Karpas-422 (cell line): ENCODE data around the gene SLC9C1. TPM values are rescaled to one million over a fixed set of nuclear protein-coding genes. Genes with fewer than 3 reads are reported as not detected.

ENCODE experiments used
- DNase-seq: peaks from one replicate; pipeline ENCODE4 v3.0.0-alpha.2; 2015
- H2AFZ ChIP-seq: fragments of 200-600 bp; sonication (generic); 2 replicates; pipeline ENCODE4 v1.6.1; 2014; ENCODE audit warnings: antibody characterized with exemption, low read length, mixed read lengths
- H3K27ac ChIP-seq: fragments of 200-600 bp; sonication (generic); 2 replicates; pipeline ENCODE4 v1.5.1; 2014; ENCODE audit warnings: mild to moderate bottlenecking, low read length, moderate library complexity
- H3K27me3 ChIP-seq: fragments of 200-600 bp; sonication (generic); 2 replicates; pipeline ENCODE4 v1.6.1; 2014; ENCODE audit warnings: low read length, mixed read lengths
- H3K36me3 ChIP-seq: fragments of 200-600 bp; sonication (generic); 2 replicates; pipeline ENCODE4 v1.6.1; 2014; ENCODE audit warnings: low read length, mixed read lengths; ENCODE audit not compliant: insufficient read depth
- H3K4me1 ChIP-seq: fragments of 200-600 bp; sonication (generic); 2 replicates; pipeline ENCODE4 v1.6.1; 2014; ENCODE audit warnings: mild to moderate bottlenecking, low read length, mixed read lengths
- H3K4me2 ChIP-seq: fragments of 200-600 bp; sonication (generic); 2 replicates; pipeline ENCODE4 v1.6.1; 2014; ENCODE audit warnings: low read length, low read depth, mild to moderate bottlenecking; ENCODE audit not compliant: poor library complexity, severe bottlenecking
- H3K4me3 ChIP-seq: fragments of 200-600 bp; sonication (generic); 2 replicates; pipeline ENCODE4 v1.5.1; 2014; ENCODE audit warnings: mild to moderate bottlenecking, antibody characterized with exemption, low read length, mixed read lengths
- H3K79me2 ChIP-seq: fragments of 200-600 bp; sonication (generic); 2 replicates; pipeline ENCODE4 v1.6.1; 2014; ENCODE audit warnings: mild to moderate bottlenecking, low read length, mixed read lengths
- H3K9ac ChIP-seq: fragments of 200-600 bp; sonication (generic); 2 replicates; pipeline ENCODE4 v1.6.0; 2014; ENCODE audit warnings: low read length
- H3K9me2 ChIP-seq: fragments of 200-600 bp; sonication (generic), shearing (Covaris generic); replicated peaks from 2 replicates; pipeline ENCODE4 v1.6.0; 2014; ENCODE audit warnings: mild to moderate bottlenecking, low read length, moderate library complexity; ENCODE audit not compliant: insufficient read depth
- H3K9me3 ChIP-seq: fragments of 300-700, 200-600 bp; sonication (generic); 2 replicates; pipeline ENCODE4 v1.6.1; 2014; ENCODE audit warnings: low read length, mixed read lengths
- H4K20me1 ChIP-seq: fragments of 200-600 bp; sonication (generic); 2 replicates; pipeline ENCODE4 v1.6.1; 2014; ENCODE audit warnings: mild to moderate bottlenecking, antibody characterized with exemption, low read length, low read depth; ENCODE audit not compliant: insufficient read depth
- total RNA-seq: library from RNA; depleted of rRNA; stranded (reverse); fragments of >200 nt; shearing (Covaris generic); gene quantifications from 2 replicates; pipeline ENCODE4 v1.2.3, GENCODE V29; 2014; ENCODE audit warnings: low replicate concordance

SLC9C1 gene
- total RNA-seq, 1 experiment from 2014 or later: 1.1 TPM

- Histone ChIP-seq H3K4me3 (no peak overlapping the region), H4K20me1 (no peaks in the 10 kb centered on the region), H3K36me3 (no peaks in the 10 kb centered on the region), H2AFZ (no peak overlapping the region), H3K9ac (no peak overlapping the region), H3K4me1 (no peaks in the 10 kb centered on the region), H3K79me2 (no peaks in the 10 kb centered on the region), H3K9me2 (no peaks in the 10 kb centered on the region), H3K4me2 (no peak overlapping the region), H3K27me3 (no peaks in the 10 kb centered on the region), H3K27ac (no peak overlapping the region), H3K9me3 (no peaks in the 10 kb centered on the region)
- no peak for DNase-seq
Measured at GRCh38 chr3:112315791-112316190, 21.8 kb upstream of the SLC9C1 start.

GRCh38 chr3:112314649-112315048, 20.6 kb upstream of the SLC9C1 start:
- Histone ChIP-seq H3K27ac (no peak overlapping the region), H2AFZ (no peak overlapping the region), H3K79me2 (no peaks in the 10 kb centered on the region), H3K9ac (no peak overlapping the region), H3K36me3 (no peaks in the 10 kb centered on the region), H3K9me3 (no peaks in the 10 kb centered on the region), H3K27me3 (no peaks in the 10 kb centered on the region), H3K4me3 (no peak overlapping the region), H3K9me2 (no peaks in the 10 kb centered on the region), H3K4me2 (no peak overlapping the region), H4K20me1 (no peaks in the 10 kb centered on the region), H3K4me1 (no peaks in the 10 kb centered on the region)
- DNase-seq: no peak

- Histone ChIP-seq H3K9me3 (no peaks in the 10 kb centered on the region), H3K27me3 (no peaks in the 10 kb centered on the region), H3K9ac (no peak overlapping the region), H2AFZ (no peak overlapping the region), H3K4me3 (no peak overlapping the region), H3K4me2 (no peak overlapping the region), H3K4me1 (peaks cover 11% of the 10 kb centered on the region), H3K36me3 (no peaks in the 10 kb centered on the region), H3K9me2 (no peaks in the 10 kb centered on the region), H4K20me1 (no peaks in the 10 kb centered on the region), H3K27ac (no peak overlapping the region), H3K79me2 (no peaks in the 10 kb centered on the region)
- no peak for DNase-seq
Measured at GRCh38 chr3:112308151-112308911, 14.3 kb upstream of the SLC9C1 start.

DNA sequence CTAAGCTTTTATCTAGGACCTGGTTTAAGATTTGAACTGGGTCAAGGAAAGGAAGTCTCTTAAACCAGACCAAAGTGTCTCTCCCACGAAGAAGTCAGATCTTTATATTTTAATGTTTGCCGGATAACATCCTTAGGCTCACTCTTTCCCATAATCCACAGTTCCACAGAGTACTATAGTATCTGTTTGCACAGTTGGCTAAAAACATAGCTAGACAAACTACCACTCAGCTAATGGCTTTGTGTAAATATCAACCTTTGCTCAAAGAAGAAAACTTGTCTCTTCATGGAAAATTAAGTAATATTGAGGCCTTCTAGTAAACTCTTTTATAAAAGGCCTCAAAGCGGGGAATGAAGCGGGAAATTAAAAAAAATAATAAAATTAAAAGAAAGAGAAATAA, 13.5 kb upstream of the SLC9C1 start:
- no peak for DNase-seq
- no peak overlapping the region for H3K4me3 ChIP-seq
- no peaks in the 10 kb centered on the region for H3K36me3 ChIP-seq
- H2AFZ ChIP-seq: no peak overlapping the region
- H4K20me1 ChIP-seq: no peaks in the 10 kb centered on the region
- H3K9me3 ChIP-seq: no peaks in the 10 kb centered on the region
- H3K9ac ChIP-seq: no peak overlapping the region
- no peak overlapping the region for H3K4me2 ChIP-seq
- H3K27me3 ChIP-seq: no peaks in the 10 kb centered on the region
- H3K79me2 ChIP-seq: no peaks in the 10 kb centered on the region
- no peak overlapping the region for H3K27ac ChIP-seq
- peaks cover 14% of the 10 kb centered on the region for H3K4me1 ChIP-seq
- H3K9me2 ChIP-seq: no peaks in the 10 kb centered on the region

- H3K9me3 ChIP-seq: no peaks in the 10 kb centered on the region
- H3K4me3 ChIP-seq: no peak overlapping the region
- no peak overlapping the region for H3K4me2 ChIP-seq
- no peaks in the 10 kb centered on the region for H3K36me3 ChIP-seq
- H3K9me2 ChIP-seq: no peaks in the 10 kb centered on the region
- H3K4me1 ChIP-seq: peaks cover 14% of the 10 kb centered on the region
- H3K79me2 ChIP-seq: no peaks in the 10 kb centered on the region
- no peak overlapping the region for H3K9ac ChIP-seq
- H2AFZ ChIP-seq: no peak overlapping the region
- no peaks in the 10 kb centered on the region for H3K27me3 ChIP-seq
- H3K27ac ChIP-seq: no peak overlapping the region
- no peak for DNase-seq
- H4K20me1 ChIP-seq: no peaks in the 10 kb centered on the region
Measured at GRCh38 chr3:112306825-112307224, 12.8 kb upstream of the SLC9C1 start.

- Histone ChIP-seq H3K27ac (no peak overlapping the region), H3K4me2 (no peak overlapping the region), H2AFZ (0 out of 2 replicates have a peak overlapping the region, but pooled peaks have one; percentile 90)
Measured at GRCh38 chr3:112304611-112305010, 10.6 kb upstream of the SLC9C1 start.

DNA sequence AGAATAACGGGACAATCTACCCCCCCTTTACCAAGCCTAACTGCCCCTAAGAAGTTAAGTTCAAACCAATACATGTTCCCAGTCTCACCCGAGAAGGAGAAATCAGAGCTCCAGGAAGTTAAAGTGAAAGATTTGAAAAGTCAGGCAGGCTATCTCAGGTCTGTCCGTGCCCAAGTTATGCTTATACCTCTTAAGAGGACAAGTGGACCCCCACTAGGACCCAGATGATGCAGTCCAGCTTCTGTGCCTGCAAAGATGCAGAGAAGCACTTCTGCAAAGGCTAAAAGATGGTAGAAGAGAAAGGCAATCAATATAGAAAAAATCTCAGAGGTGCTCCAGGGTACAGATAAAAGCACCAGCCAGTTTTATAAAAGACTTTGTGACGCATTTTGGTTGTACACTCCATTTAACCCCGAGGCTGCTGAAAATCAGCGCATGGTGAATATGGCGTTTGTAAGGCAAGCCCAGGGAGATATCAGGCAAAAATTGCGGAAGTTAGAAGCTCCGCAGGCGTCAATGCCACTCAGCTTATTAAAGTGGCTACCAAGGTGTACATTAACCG, 9.8 kb upstream of the SLC9C1 start:
- Histone ChIP-seq H3K36me3 (no peaks in the 10 kb centered on the region), H3K4me1 (peaks cover 14% of the 10 kb centered on the region), H4K20me1 (no peaks in the 10 kb centered on the region), H3K4me3 (peak overlapping the region; percentile 32; the same call in 1 of the 2 replicates), H3K9me2 (no peaks in the 10 kb centered on the region), H3K27me3 (no peaks in the 10 kb centered on the region), H3K9ac (peak overlapping the region; percentile 53), H3K27ac (no peak overlapping the region), H2AFZ (peak overlapping the region; percentile 90), H3K79me2 (no peaks in the 10 kb centered on the region), H3K9me3 (no peaks in the 10 kb centered on the region), H3K4me2 (peak overlapping the region; percentile 52)
- DNase-seq: peak; percentile 76

More at GRCh38 chr3:112304611-112305010, 10.6 kb upstream of the SLC9C1 start:
- Histone ChIP-seq H4K20me1 (no peaks in the 10 kb centered on the region), H3K9ac (no peak overlapping the region), H3K4me1 (peaks cover 14% of the 10 kb centered on the region), H3K4me3 (no peak overlapping the region), H3K27me3 (no peaks in the 10 kb centered on the region), H3K9me3 (no peaks in the 10 kb centered on the region), H3K9me2 (no peaks in the 10 kb centered on the region), H3K36me3 (no peaks in the 10 kb centered on the region), H3K79me2 (no peaks in the 10 kb centered on the region)
- no peak for DNase-seq

GRCh38 chr3:112302881-112303763, 9.1 kb upstream of the SLC9C1 start:
- H3K4me3 ChIP-seq: peak overlapping the region; percentile 32; the same call in 1 of the 2 replicates
- peak overlapping the region; percentile 90 for H2AFZ ChIP-seq
- H3K36me3 ChIP-seq: no peaks in the 10 kb centered on the region

More at GRCh38 chr3:112302881-112303763, 9.1 kb upstream of the SLC9C1 start:
- Histone ChIP-seq H3K79me2 (no peaks in the 10 kb centered on the region), H3K27me3 (no peaks in the 10 kb centered on the region), H3K4me2 (peak overlapping the region; percentile 52), H3K9ac (peak overlapping the region; percentile 53), H3K9me2 (no peaks in the 10 kb centered on the region), H3K9me3 (no peaks in the 10 kb centered on the region), H4K20me1 (no peaks in the 10 kb centered on the region), H3K27ac (no peak overlapping the region), H3K4me1 (peaks cover 20% of the 10 kb centered on the region)
- DNase-seq: no peak
